ENCODE results near the gene BEX3. TPM values are rescaled to one million over a fixed set of nuclear protein-coding genes. Genes with fewer than 3 reads are reported as not detected.

The BEX3 gene
- total and polyA plus RNA-seq, 2 experiments from 2014 or later = 427 to 714 TPM

DNA sequence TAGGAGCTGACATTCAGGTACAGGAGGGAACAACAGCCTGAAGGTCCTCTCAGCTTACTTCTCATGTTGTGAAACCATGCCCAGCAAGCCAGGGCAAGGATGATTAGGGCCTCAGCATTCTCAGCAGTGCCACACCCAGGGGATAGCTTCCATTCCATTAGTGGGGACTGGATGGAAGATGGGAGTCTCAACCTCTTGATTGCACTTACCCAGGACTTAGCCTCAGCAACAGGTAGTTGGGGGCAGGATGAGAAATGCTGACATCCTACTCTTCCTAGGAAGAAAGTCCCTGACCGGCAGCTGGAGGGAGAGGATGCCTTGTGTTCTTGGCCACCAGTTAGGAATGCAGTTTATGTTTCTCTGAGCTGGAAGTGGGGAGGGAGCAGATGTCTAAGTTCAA lies 8.8 kb upstream of the BEX3 start:
- Histone ChIP-seq H3K4me1 (ENCODE audit: insufficient read depth) (peaks cover 15% of the 10 kb centered on the region; the same call in 1 of the 2 replicates), H3K4me3 (no peak overlapping the region), H3K9me2 (ENCODE audit: insufficient read depth) (no peaks in the 10 kb centered on the region), H3K79me2 (replicated peaks; ENCODE audit: insufficient read depth) (no peaks in the 10 kb centered on the region), H3F3A (replicated peaks; ENCODE audit: low read depth) (no peaks in the 10 kb centered on the region), H3K27ac (ENCODE audit: low read depth) (no peak overlapping the region), H3K36me3 (ENCODE audit: insufficient read depth) (no peaks in the 10 kb centered on the region), H3K4me2 (0 out of 2 replicates have a peak overlapping the region, but pooled peaks have one; percentile 32), H4K20me1 (replicated peaks; ENCODE audit: insufficient read depth) (no peaks in the 10 kb centered on the region), H2AFZ (0 out of 2 replicates have a peak overlapping the region, but pooled peaks have one; percentile 47), H3K27me3 (ENCODE audit: insufficient read depth) (no peaks in the 10 kb centered on the region)
- ATAC-seq = no peak
- Mint-ChIP-seq H3K36me3 (ENCODE audit: low read depth) (no peaks in the 10 kb centered on the region), H3K4me3 (no peak overlapping the region), H3K4me1 (peaks cover 22% of the 10 kb centered on the region), H3K27me3 (ENCODE audit: insufficient read depth, low read depth, poor library complexity) (peaks cover 1% of the 10 kb centered on the region), H3K9me3 (no peaks in the 10 kb centered on the region), H3K27ac (no peak overlapping the region)
- peak; percentile 26 for DNase-seq (ENCODE audit: low spot score)
- TF ChIP-seq CREB1 (CRISPR knock-in tag; IDR thresholded peaks at IDR 0.05; ENCODE audit: low read depth) (no peak), EZH2 (IDR thresholded peaks at IDR 0.05; ENCODE audit: low read depth, unreplicated experiment) (no peak), STAT1 (IDR thresholded peaks at IDR 0.05; ENCODE audit: unreplicated experiment) (no peak), ZNF331 (CRISPR knock-in tag; IDR thresholded peaks at IDR 0.05; ENCODE audit: low read depth) (no peak), EZH2phosphoT487 (IDR thresholded peaks at IDR 0.05; ENCODE audit: unreplicated experiment) (no peak), JUNB (IDR thresholded peaks at IDR 0.05; ENCODE audit: unreplicated experiment) (no peak), NANOG (IDR thresholded peaks at IDR 0.05; ENCODE audit: borderline replicate concordance) (no peak), REST (IDR thresholded peaks at IDR 0.05; ENCODE audit: unreplicated experiment) (no peak), ETS1 (IDR thresholded peaks at IDR 0.05) (no peak)
- TF ChIP-seq, protein P1, sequence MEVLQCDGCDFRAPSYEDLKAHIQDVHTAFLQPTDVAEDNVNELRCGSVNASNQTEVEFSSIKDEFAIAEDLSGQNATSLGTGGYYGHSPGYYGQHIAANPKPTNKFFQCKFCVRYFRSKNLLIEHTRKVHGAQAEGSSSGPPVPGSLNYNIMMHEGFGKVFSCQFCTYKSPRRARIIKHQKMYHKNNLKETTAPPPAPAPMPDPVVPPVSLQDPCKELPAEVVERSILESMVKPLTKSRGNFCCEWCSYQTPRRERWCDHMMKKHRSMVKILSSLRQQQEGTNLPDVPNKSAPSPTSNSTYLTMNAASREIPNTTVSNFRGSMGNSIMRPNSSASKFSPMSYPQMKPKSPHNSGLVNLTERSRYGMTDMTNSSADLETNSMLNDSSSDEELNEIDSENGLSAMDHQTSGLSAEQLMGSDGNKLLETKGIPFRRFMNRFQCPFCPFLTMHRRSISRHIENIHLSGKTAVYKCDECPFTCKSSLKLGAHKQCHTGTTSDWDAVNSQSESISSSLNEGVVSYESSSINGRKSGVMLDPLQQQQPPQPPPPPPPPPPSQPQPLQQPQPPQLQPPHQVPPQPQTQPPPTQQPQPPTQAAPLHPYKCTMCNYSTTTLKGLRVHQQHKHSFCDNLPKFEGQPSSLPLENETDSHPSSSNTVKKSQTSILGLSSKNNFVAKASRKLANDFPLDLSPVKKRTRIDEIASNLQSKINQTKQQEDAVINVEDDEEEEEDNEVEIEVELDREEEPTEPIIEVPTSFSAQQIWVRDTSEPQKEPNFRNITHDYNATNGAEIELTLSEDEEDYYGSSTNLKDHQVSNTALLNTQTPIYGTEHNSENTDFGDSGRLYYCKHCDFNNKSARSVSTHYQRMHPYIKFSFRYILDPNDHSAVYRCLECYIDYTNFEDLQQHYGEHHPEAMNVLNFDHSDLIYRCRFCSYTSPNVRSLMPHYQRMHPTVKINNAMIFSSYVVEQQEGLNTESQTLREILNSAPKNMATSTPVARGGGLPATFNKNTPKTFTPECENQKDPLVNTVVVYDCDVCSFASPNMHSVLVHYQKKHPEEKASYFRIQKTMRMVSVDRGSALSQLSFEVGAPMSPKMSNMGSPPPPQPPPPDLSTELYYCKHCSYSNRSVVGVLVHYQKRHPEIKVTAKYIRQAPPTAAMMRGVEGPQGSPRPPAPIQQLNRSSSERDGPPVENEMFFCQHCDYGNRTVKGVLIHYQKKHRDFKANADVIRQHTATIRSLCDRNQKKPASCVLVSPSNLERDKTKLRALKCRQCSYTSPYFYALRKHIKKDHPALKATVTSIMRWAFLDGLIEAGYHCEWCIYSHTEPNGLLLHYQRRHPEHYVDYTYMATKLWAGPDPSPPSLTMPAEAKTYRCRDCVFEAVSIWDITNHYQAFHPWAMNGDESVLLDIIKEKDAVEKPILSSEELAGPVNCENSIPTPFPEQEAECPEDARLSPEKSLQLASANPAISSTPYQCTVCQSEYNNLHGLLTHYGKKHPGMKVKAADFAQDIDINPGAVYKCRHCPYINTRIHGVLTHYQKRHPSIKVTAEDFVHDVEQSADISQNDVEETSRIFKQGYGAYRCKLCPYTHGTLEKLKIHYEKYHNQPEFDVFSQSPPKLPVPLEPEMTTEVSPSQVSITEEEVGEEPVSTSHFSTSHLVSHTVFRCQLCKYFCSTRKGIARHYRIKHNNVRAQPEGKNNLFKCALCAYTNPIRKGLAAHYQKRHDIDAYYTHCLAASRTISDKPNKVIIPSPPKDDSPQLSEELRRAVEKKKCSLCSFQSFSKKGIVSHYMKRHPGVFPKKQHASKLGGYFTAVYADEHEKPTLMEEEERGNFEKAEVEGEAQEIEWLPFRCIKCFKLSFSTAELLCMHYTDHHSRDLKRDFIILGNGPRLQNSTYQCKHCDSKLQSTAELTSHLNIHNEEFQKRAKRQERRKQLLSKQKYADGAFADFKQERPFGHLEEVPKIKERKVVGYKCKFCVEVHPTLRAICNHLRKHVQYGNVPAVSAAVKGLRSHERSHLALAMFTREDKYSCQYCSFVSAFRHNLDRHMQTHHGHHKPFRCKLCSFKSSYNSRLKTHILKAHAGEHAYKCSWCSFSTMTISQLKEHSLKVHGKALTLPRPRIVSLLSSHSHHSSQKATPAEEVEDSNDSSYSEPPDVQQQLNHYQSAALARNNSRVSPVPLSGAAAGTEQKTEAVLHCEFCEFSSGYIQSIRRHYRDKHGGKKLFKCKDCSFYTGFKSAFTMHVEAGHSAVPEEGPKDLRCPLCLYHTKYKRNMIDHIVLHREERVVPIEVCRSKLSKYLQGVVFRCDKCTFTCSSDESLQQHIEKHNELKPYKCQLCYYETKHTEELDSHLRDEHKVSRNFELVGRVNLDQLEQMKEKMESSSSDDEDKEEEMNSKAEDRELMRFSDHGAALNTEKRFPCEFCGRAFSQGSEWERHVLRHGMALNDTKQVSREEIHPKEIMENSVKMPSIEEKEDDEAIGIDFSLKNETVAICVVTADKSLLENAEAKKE (CRISPR knock-in tag; IDR thresholded peaks at IDR 0.05) = no peak

Data from GM23338 (cell line).